ENCODE measurements around the gene WWP2. TPM values are rescaled to one million over a fixed set of nuclear protein-coding genes. Genes with fewer than 3 reads are reported as not detected.

The WWP2 gene
- total RNA-seq, 4 donors from 2014 or later: 21.9 to 32.8 (median 27.8) TPM

Small RNA genes lying within 50 kb of the gene (small RNA-seq; reads per million reads assigned to genes)
- gene AC026468.1 (0 reads per million in 3 donors), gene MIR140 (277 to 583 (median 298) reads per million in 3 donors), gene RF00091 (0 reads per million in 3 donors)

Other genes with a start within 250 kb of the WWP2 start
- gene NFAT5, start 196.4 kb upstream of the WWP2 start, total RNA-seq: 10 to 100 TPM; 47.1 to 68.4 (median 59.6) TPM
- gene NQO1, start 35.8 kb upstream of the WWP2 start, total RNA-seq: 100 to 1,000 TPM in 2 of 4 donors, 10 to 100 TPM in 2; 54.5 to 114 (median 96.3) TPM
- gene NOB1, start 7.4 kb upstream of the WWP2 start, total RNA-seq: 10 to 100 TPM; 22.4 to 39.2 (median 30.3) TPM
- gene CLEC18A, start 189.0 kb downstream of the WWP2 start, total RNA-seq: under 1 TPM in 3 of 4 donors, not detected in 1; 0.19 to 0.50 (median 0.46) TPM